HG03280 (cell line): Measurements from ENCODE around the gene RASSF5.
A peak's percentile ranks its signal among the peaks of the same experiment; 100 is the strongest.

Experiments used
- ATAC-seq: cut with Tn5 transposase; IDR thresholded peaks from one replicate; pipeline ENCODE4 v1.9.1; 2021; ENCODE audit warnings: mild to moderate bottlenecking, moderate library complexity; ENCODE audit not compliant: unreplicated experiment

The RASSF5 gene

GRCh38 chr1:206496131-206496793, 11.1 kb upstream of the RASSF5 start:
- no peak for ATAC-seq

- no peak for ATAC-seq
These were observed 10.0 kb upstream of the RASSF5 start for GRCh38 chr1:206497363-206497762.

- ATAC-seq, result no peak
These were observed 9.6 kb upstream of the RASSF5 start for GRCh38 chr1:206497774-206498173.

GRCh38 chr1:206498685-206499084, 8.6 kb upstream of the RASSF5 start:
- ATAC-seq, result no peak

- no peak for ATAC-seq
These were observed 7.3 kb upstream of the RASSF5 start for GRCh38 chr1:206500046-206500445.

GRCh38 chr1:206501881-206502280, 5.5 kb upstream of the RASSF5 start:
- ATAC-seq, result no peak

- no peak for ATAC-seq
These were observed 4.9 kb upstream of the RASSF5 start for GRCh38 chr1:206502403-206502802.

GRCh38 chr1:206502812-206503211, 4.5 kb upstream of the RASSF5 start:
- ATAC-seq, result no peak

- no peak for ATAC-seq
These were observed 3.6 kb upstream of the RASSF5 start for GRCh38 chr1:206503591-206504362.

- ATAC-seq, result no peak
These were observed 3.0 kb upstream of the RASSF5 start for GRCh38 chr1:206504363-206504713.

- no peak for ATAC-seq
These were observed 1.5 kb upstream of the RASSF5 start for GRCh38 chr1:206505702-206506355.

GRCh38 chr1:206506405-206507283, 687 bp upstream of the RASSF5 start:
- peak; percentile 22 for ATAC-seq

- no peak for ATAC-seq
These were observed 979 bp downstream of the RASSF5 start for GRCh38 chr1:206508130-206508889.

GRCh38 chr1:206508956-206509355, 1.6 kb downstream of the RASSF5 start:
- ATAC-seq, result no peak

GRCh38 chr1:206509612-206510257, 2.4 kb downstream of the RASSF5 start:
- ATAC-seq, result no peak

GRCh38 chr1:206510371-206510770, 3.0 kb downstream of the RASSF5 start:
- no peak for ATAC-seq

GRCh38 chr1:206511362-206512057, 4.2 kb downstream of the RASSF5 start:
- ATAC-seq, result no peak

- no peak for ATAC-seq
These were observed 4.9 kb downstream of the RASSF5 start for GRCh38 chr1:206512058-206512850.

- no peak for ATAC-seq
These were observed 5.5 kb downstream of the RASSF5 start for GRCh38 chr1:206512851-206513180.
